ENCODE measurements around the gene ATCAY.

Gene ATCAY, protein sequence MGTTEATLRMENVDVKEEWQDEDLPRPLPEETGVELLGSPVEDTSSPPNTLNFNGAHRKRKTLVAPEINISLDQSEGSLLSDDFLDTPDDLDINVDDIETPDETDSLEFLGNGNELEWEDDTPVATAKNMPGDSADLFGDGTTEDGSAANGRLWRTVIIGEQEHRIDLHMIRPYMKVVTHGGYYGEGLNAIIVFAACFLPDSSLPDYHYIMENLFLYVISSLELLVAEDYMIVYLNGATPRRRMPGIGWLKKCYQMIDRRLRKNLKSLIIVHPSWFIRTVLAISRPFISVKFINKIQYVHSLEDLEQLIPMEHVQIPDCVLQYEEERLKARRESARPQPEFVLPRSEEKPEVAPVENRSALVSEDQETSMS

DNA sequence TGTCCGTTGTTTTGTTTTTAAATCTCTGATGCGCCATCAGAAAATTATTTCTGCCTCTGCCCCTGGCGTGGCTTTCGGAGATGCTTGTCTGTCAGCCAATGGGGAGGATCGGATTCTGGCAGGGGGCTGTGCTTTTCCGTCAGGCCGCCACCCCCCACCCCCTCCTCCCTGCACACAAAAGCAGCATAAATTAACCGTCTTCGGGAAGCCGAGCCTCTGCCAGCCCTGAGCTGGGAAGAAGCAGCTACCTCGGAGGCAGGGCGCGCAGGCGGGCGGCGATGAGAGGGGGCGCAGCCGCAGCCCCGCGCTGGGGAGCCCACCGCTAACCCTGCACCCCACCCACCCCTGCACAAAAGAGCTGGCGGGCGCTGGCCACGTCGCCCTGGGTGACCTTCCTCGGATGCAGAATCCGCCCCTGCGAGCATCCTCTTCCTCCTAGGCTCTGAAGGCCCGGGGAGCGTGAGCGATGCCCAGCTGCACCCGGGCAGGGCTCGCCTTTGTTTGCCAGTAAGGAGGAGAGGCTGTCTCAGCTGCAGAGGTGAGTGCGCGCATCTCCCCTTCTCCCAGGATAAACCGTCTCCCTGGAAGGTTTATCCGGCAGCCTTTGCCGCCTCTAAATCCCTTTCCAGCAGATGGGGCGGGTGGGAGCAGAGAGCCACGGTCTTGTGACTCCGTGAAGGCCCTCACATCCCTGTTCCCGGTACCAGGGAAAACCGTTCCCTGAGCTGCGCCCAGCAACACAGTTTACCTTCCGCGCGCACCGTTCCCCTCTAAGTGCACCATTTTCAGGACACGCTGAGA is at the start of gene ATCAY:
ATCAY (plus strand) TSS at position 215 of the 801 bp plus-strand sequence. CDS start 5,083 bp downstream, outside the sequence.
- no peaks in the 10 kb centered on the region for H3K4me1 Mint-ChIP-seq (ENCODE audit: low read depth)
- no peaks in the 10 kb centered on the region for H3K9me3 Mint-ChIP-seq
- H3K36me3 Mint-ChIP-seq (ENCODE audit: low read depth): no peaks in the 10 kb centered on the region
- H3K27me3 Mint-ChIP-seq (ENCODE audit: low read depth): peaks cover 45% of the 10 kb centered on the region
- no peak within 1 kb of the TSS for H3K27ac Mint-ChIP-seq
- no peak within 1 kb of the TSS for H3K4me3 Mint-ChIP-seq

DNA sequence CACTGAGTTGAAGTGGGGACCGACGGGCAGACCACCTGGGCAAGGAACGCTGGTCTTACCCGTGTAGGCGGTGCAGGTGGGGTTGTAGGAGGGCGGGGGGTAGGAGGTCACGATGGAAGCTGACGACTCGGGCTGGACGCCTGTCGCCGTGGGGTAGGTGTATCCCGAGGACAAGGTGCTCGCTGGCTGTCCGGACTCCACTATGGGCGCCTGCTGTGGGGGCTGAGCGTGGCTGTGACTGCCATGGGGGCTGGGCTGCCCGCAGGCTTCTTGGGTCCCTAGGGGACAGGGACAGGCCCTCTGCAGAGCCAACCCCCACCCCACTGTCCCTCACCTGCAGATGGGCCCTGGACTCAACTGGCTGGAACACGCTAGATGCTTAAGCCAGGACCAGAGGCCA is 48.9 kb upstream of the ATCAY start:
- Mint-ChIP-seq H3K27me3 (ENCODE audit: low read depth) (no peaks in the 10 kb centered on the region), H3K36me3 (ENCODE audit: low read depth) (no peaks in the 10 kb centered on the region), H3K9me3 (no peaks in the 10 kb centered on the region), H3K27ac (no peak overlapping the region), H3K4me1 (ENCODE audit: low read depth) (no peaks in the 10 kb centered on the region), H3K4me3 (no peak overlapping the region)

DNA sequence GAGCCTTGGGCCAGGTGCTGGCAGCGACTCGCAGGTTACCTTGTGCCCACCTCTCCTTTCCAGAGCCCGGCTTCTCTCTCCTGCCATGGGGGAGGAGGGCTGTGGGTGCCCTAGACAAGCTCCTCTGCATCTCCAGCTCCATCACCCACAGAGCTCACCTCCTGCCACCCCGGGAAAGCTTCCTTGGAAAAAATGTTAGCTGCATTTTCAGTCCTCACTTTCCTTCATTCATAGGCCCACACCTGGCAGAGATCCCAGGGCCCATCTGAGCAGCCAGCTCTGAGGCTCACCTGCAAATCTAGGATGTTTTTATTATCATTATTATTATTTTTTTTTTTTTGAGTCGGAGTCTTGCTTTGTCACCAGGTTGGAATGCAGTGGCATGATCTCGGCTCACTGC is 48.5 kb upstream of the ATCAY start:
- Mint-ChIP-seq H3K27ac (no peak overlapping the region), H3K4me3 (no peak overlapping the region), H3K9me3 (no peaks in the 10 kb centered on the region), H3K36me3 (ENCODE audit: low read depth) (no peaks in the 10 kb centered on the region), H3K4me1 (ENCODE audit: low read depth) (no peaks in the 10 kb centered on the region), H3K27me3 (ENCODE audit: low read depth) (no peaks in the 10 kb centered on the region)

DNA sequence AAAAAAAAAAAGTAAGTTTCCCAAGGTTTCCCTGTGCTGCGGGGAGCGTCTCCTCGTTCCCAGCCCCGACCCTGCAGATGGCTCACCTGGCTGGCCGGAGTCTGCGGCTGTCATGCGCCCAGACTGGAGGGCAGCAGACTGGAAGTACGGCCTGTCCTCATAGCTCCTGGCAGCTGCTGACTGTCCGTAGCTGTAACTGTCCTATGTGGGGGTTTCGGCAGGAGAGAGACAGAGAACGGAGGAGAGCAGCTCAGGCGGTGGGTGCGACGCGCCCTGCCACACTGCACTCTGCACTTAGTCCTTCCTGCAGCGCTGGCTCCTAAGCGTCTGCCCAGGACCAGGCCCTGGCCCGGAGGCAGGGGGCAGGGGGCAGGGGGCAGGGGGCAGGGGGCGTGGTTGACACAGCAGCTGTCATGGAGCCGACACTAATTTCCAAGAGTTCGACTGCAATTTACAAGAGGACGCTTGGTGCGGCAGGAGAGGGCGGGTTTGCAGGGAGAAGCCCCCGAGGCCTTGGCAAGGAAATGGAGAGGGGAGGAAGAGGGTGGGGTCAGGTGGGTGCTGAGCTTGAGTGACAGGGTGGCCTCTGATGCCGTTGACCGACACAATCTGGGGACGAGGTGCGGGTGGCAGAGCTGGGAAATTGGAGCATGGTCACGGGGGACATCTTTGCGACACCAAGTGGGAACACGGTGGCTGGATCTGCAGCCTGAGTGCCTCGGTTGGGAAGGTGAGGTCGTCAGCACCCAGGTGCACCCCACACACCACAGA is 46.7 kb upstream of the ATCAY start:
- Mint-ChIP-seq H3K4me1 (ENCODE audit: low read depth) (no peaks in the 10 kb centered on the region), H3K4me3 (no peak overlapping the region), H3K36me3 (ENCODE audit: low read depth) (no peaks in the 10 kb centered on the region), H3K27me3 (ENCODE audit: low read depth) (no peaks in the 10 kb centered on the region), H3K27ac (no peak overlapping the region), H3K9me3 (peaks cover 13% of the 10 kb centered on the region)

DNA sequence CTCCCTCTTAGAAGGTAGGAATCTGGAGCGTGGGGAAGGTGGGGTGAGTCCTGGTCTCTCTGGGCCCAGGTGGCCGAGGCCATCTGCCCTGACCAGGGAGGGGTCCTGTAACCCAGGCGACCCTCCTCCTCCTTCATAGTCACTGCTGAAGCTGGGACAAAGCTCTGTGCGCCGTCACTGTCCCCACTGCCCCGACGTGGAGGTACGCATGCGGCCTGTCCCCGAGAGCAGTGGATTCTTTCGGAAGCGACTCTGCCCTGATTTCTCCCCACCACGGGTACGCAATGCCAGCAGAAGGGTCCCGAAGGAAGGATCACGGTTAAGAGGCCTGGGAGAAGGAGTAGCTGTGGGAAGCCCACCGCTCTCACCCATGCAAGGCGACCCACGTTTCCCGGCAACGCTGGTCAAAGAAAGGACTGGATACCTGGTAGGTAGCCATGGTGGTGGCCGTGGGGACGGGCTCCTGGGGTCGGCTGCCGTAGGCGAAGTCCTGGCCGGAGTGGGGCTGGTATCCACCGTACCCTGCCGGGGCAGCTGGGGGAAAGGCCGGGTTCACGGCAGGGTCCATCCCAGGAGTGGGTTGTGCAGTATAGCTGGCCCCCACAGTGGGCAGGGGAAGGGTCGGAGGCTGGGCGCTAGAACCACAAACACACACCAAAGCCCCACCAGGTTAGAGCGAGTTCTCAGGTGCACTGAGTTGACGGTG is 46.0 kb upstream of the ATCAY start:
- no peaks in the 10 kb centered on the region for H3K4me1 Mint-ChIP-seq (ENCODE audit: low read depth)
- peaks cover 18% of the 10 kb centered on the region for H3K9me3 Mint-ChIP-seq
- H3K27ac Mint-ChIP-seq: no peak overlapping the region
- H3K4me3 Mint-ChIP-seq: no peak overlapping the region
- no peaks in the 10 kb centered on the region for H3K27me3 Mint-ChIP-seq (ENCODE audit: low read depth)
- H3K36me3 Mint-ChIP-seq (ENCODE audit: low read depth): no peaks in the 10 kb centered on the region

DNA sequence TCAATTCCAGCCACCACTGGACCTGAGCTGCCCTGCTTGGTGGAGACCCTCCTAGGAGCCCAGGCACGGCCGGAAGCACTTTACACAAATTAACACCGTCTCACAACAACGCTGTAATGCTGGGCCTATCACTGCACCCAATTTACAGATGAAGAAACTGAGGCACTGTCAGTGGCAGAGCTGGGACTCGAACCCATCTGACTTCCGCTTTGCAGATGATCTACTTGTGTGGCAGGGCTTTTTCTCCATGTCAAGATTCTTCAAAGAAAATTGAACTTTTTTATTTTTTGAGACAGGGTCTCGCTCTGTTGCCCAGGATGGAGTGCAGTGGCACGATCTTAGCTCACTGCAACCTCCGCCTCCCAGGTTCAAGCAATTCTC is 45.4 kb upstream of the ATCAY start:
- H3K36me3 Mint-ChIP-seq (ENCODE audit: low read depth): no peaks in the 10 kb centered on the region
- H3K27ac Mint-ChIP-seq: no peak overlapping the region
- peaks cover 22% of the 10 kb centered on the region for H3K9me3 Mint-ChIP-seq
- H3K4me3 Mint-ChIP-seq: no peak overlapping the region
- no peaks in the 10 kb centered on the region for H3K4me1 Mint-ChIP-seq (ENCODE audit: low read depth)
- no peaks in the 10 kb centered on the region for H3K27me3 Mint-ChIP-seq (ENCODE audit: low read depth)

DNA sequence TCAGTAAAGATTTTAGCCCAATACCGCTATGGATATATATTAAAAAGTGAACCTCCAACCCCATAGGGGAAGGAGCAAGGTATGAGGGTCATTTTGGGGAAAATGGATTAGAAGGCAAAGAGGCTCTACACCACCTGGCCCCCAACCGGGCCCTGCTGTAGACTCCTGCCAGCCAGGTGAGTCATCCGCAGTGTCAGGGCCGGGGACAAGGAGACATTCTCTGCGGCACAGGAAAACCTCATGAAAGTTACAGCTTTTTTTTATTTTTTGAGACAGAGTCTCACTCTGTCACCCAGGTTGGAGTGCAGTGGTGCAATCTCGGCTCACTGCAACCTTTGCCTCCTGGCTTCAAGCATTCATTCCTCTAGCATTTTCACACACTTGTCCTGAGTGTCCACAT is 43.6 kb upstream of the ATCAY start:
- H3K27ac Mint-ChIP-seq: no peak overlapping the region
- H3K4me1 Mint-ChIP-seq (ENCODE audit: low read depth): no peaks in the 10 kb centered on the region
- no peaks in the 10 kb centered on the region for H3K27me3 Mint-ChIP-seq (ENCODE audit: low read depth)
- no peaks in the 10 kb centered on the region for H3K36me3 Mint-ChIP-seq (ENCODE audit: low read depth)
- H3K4me3 Mint-ChIP-seq: no peak overlapping the region
- H3K9me3 Mint-ChIP-seq: peaks cover 22% of the 10 kb centered on the region

DNA sequence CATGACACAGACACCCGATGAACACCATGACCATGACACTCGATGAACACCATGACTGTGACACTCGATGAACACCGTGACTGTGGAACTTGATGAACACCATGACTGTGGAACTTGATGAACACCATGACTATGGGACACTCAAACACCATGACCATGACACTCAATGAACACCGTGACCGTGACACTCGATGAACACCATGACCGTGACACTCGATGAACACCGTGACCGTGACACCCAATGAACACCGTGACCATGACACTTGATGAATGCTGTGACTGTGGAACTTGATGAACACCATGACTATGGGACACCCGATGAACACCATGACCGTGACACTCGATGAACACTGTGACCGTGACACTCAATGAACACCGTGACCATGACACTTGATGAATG is 43.2 kb upstream of the ATCAY start:
- Mint-ChIP-seq H3K27me3 (ENCODE audit: low read depth) (no peaks in the 10 kb centered on the region), H3K4me1 (ENCODE audit: low read depth) (no peaks in the 10 kb centered on the region), H3K27ac (no peak overlapping the region), H3K9me3 (peaks cover 22% of the 10 kb centered on the region), H3K4me3 (no peak overlapping the region), H3K36me3 (ENCODE audit: low read depth) (no peaks in the 10 kb centered on the region)

DNA sequence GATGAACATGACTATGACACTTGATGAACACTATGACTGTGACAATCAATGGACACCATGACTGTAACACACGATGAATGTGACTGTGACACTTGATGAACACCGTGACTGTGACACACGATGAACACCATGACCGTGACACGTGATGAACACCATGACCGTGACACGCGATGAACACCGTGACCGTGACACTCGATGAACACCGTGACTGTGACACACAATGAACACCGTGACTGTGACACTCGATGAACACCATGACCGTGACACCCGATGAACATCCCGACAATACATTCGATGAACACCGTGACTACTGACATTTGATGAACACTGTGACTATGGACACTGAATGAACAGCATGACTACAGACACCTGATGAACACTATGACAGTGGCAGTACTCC is 42.6 kb upstream of the ATCAY start:
- no peak overlapping the region for H3K4me3 Mint-ChIP-seq

DNA sequence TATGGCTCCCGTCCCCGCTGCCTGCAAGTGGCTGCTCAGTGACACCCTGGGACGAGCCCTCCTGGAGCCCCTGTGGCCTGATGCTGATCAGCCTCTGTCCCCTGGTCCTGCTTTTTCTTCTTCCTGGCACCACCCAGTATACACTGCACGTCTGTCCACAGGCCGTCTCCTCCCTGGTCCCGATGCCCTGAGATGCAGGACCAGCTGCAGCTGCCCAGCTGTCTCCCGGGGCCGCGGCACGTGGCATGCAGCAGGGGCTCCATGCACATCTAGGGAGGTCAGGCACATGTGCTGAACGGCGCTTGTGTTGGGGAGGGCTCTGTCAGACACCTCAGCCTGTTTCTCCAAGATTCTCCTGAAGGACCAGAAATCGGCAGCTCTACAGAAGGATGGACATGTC is 41.8 kb upstream of the ATCAY start:
- Mint-ChIP-seq H3K36me3 (ENCODE audit: low read depth) (no peaks in the 10 kb centered on the region), H3K27me3 (ENCODE audit: low read depth) (no peaks in the 10 kb centered on the region), H3K4me3 (no peak overlapping the region), H3K9me3 (peaks cover 22% of the 10 kb centered on the region), H3K4me1 (ENCODE audit: low read depth) (no peaks in the 10 kb centered on the region), H3K27ac (no peak overlapping the region)

More for the DNA sequence above, 42.6 kb upstream of the ATCAY start:
- Mint-ChIP-seq H3K27me3 (ENCODE audit: low read depth) (no peaks in the 10 kb centered on the region), H3K27ac (no peak overlapping the region), H3K9me3 (peaks cover 22% of the 10 kb centered on the region), H3K4me1 (ENCODE audit: low read depth) (no peaks in the 10 kb centered on the region), H3K36me3 (ENCODE audit: low read depth) (no peaks in the 10 kb centered on the region)

DNA sequence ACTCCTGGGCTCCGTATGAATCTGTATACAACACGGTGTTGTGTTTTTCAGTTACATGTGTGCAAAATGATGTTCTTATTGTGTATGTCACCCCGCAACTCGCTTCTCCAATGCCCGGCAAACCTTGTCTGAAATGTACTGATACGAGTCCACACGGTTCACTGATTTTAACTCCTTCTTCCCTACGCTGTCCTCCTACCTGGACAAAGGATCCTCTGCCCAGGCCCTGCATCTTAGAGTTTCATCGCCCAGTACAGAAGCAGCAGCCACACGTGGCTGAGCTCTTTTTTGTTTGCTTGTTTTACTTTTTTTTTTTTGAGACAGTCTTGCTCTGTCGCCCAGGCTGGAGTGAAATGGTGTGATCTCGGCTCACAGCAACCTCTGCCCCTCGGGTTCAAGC is 40.5 kb upstream of the ATCAY start:
- no peaks in the 10 kb centered on the region for H3K4me1 Mint-ChIP-seq (ENCODE audit: low read depth)
- no peaks in the 10 kb centered on the region for H3K27me3 Mint-ChIP-seq (ENCODE audit: low read depth)

DNA sequence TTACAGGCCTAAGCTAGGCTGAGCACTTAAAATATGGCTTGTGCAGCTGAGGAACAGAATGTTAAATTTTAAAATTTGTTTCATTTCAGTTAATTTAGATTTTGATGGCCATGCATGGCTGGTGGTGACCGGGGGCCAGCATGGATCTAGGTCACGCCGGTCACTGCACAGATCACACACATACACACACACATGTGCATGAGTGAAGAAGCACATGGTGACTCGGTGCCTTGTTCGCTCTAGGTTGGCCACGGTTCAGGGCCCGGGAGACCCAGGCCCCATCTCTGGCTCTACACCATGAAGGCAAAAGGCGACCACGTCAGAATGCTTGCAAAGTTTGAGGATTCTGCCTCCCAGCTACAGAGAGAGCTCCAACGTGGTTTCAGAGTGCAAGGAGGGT is 39.7 kb upstream of the ATCAY start:
- Mint-ChIP-seq H3K9me3 (peaks cover 22% of the 10 kb centered on the region), H3K4me1 (ENCODE audit: low read depth) (no peaks in the 10 kb centered on the region), H3K27me3 (ENCODE audit: low read depth) (no peaks in the 10 kb centered on the region)

More for the DNA sequence above, 40.5 kb upstream of the ATCAY start:
- Mint-ChIP-seq H3K27ac (no peak overlapping the region), H3K9me3 (peaks cover 22% of the 10 kb centered on the region), H3K4me3 (no peak overlapping the region), H3K36me3 (ENCODE audit: low read depth) (no peaks in the 10 kb centered on the region)

DNA sequence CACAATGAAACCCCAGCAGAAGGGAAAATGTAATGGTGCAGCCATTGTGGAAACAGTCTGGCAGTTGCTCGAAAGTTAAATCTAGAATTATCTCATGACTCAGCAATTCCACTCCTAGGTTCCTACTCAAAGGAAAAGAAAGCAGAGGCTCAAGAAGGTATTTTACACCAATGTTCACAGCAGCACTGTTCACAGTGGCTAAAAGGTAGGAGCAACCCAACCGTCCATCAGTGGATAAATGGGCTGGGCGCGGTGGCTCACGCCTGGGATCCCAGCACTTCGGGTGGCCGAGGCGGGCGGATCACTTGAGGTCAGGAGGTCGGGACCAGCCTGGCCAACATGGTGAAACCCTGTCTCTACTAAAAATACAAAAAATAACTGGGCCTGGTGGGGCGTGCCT is 37.5 kb upstream of the ATCAY start:
- Mint-ChIP-seq H3K27me3 (ENCODE audit: low read depth) (no peaks in the 10 kb centered on the region), H3K36me3 (ENCODE audit: low read depth) (no peaks in the 10 kb centered on the region), H3K9me3 (peaks cover 20% of the 10 kb centered on the region), H3K4me1 (ENCODE audit: low read depth) (no peaks in the 10 kb centered on the region), H3K27ac (no peak overlapping the region), H3K4me3 (no peak overlapping the region)

More for the DNA sequence above, 39.7 kb upstream of the ATCAY start:
- Mint-ChIP-seq H3K27ac (no peak overlapping the region), H3K4me3 (no peak overlapping the region), H3K36me3 (ENCODE audit: low read depth) (no peaks in the 10 kb centered on the region)

DNA sequence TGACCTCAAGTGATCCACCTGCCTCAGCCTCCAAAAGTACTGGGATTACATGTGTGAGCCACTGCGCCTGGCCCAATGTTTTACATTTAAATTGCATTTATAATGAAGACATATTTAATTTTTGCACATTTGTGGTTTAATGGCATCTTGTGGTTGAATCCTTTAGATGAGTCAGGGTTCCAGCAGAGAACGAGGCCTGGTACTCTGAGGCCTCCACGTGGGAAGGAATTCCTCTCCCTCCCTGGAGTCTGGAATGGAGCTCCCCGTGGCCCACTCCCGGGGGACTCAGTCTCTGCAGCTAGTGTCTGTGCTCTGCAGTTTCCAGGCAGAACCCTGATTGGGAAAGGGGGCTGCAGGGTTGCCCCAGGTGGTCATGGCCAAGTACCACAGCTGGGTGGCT is 35.9 kb upstream of the ATCAY start:
- Mint-ChIP-seq H3K27ac (no peak overlapping the region), H3K9me3 (peaks cover 7% of the 10 kb centered on the region), H3K4me1 (ENCODE audit: low read depth) (no peaks in the 10 kb centered on the region), H3K4me3 (no peak overlapping the region), H3K27me3 (ENCODE audit: low read depth) (no peaks in the 10 kb centered on the region), H3K36me3 (ENCODE audit: low read depth) (no peaks in the 10 kb centered on the region)
